ENCODE measurements around the gene DNAAF5. TPM values are rescaled to one million over a fixed set of nuclear protein-coding genes. Genes with fewer than 3 reads are reported as not detected.

DNAAF5 gene
- polyA plus RNA-seq, 1 of the 3 experiments (the other 2 are of a cell fraction), result 58.5 TPM

DNA sequence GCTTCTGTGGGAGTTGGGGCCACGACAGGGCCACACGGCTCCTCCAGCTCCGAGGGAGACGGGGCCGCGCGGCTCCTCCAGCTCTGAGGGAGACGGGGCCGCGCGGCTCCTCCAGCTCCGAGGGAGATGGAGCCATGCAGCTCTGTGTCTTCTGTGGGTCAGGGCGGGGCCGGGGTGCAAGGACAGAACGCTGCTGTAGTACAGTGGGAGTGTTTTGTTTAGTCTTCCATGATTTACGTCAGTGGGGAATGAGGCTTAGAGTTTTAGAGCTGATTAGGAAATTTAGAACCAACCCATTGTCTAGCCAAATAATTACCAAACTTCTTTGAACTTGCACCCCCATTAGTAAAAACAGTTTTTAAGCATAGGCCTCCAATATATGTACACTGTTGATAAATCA, 33.5 kb downstream of the DNAAF5 start:
- H3F3A ChIP-seq (replicated peaks; ENCODE audit: insufficient read depth), result peaks cover 2% of the 10 kb centered on the region
- H3K4me3 ChIP-seq (ENCODE audit: low read depth in 2 of 2, low read length in 1 of 2), result no peak overlapping the region
- H3K36me3 ChIP-seq (replicated peaks in 1 of 2; ENCODE audit: control insufficient read depth in 1 of 2, insufficient read depth in 2 of 2, low read length in 1 of 2), result peaks cover 50 to 80% of the 10 kb centered on the region in 2 experiments
- H3K9me3 ChIP-seq, result no peaks in the 10 kb centered on the region
- H3K4me2 ChIP-seq, result no peak overlapping the region
- H3K9ac ChIP-seq, result no peak overlapping the region
- no peaks in the 10 kb centered on the region for H4K20me1 ChIP-seq (ENCODE audit: insufficient read depth)
- H3K4me1 ChIP-seq (ENCODE audit: control insufficient read depth in 1 of 2, insufficient read depth in 2 of 2, low read depth in 1 of 2, low read length in 1 of 2), result no peaks in the 10 kb centered on the region
- DNase-seq, result no peak
- H3K27me3 ChIP-seq (ENCODE audit: insufficient read depth), result no peaks in the 10 kb centered on the region
- ChIA-PET POLR2A (no interaction called here), CTCF (no interaction called here)
- no peaks in the 10 kb centered on the region for H3K79me2 ChIP-seq (ENCODE audit: insufficient read depth)
- H3K9me2 ChIP-seq, result no peaks in the 10 kb centered on the region
- H3K27ac ChIP-seq (ENCODE audit: low read depth in 2 of 2, low read length in 1 of 2), result no peak overlapping the region
- TF ChIP-seq FOXM1 (IDR thresholded peaks at IDR 0.05; ENCODE audit: low read depth) (no peak), TAF1 (IDR thresholded peaks at IDR 0.05; ENCODE audit: borderline replicate concordance, low read depth, low read length) (no peak), IRF3 (IDR thresholded peaks at IDR 0.05; ENCODE audit: low read depth, low read length) (no peak), RAD21 (IDR thresholded peaks at IDR 0.05; ENCODE audit: low read length) (no peak), NRF1 (IDR thresholded peaks at IDR 0.05; ENCODE audit: low read depth, low read length) (no peak), PBX3 (IDR thresholded peaks at IDR 0.05) (no peak), FOXJ3 (CRISPR knock-in tag; IDR thresholded peaks at IDR 0.05) (no peak), MEF2A (IDR thresholded peaks at IDR 0.05; ENCODE audit: borderline replicate concordance, low read depth) (no peak), USF2 (IDR thresholded peaks at IDR 0.05; ENCODE audit: borderline replicate concordance, low read depth, low read length) (no peak), REST (IDR thresholded peaks at IDR 0.05; ENCODE audit: low read depth, low read length) (no peak), CHD2 (IDR thresholded peaks at IDR 0.05; ENCODE audit: low read length, partially characterized antibody) (no peak), RCOR1 (IDR thresholded peaks at IDR 0.05; ENCODE audit: low read length) (no peak), JUND (IDR thresholded peaks at IDR 0.05) (no peak), EZH2phosphoT487 (IDR thresholded peaks at IDR 0.05; ENCODE audit: borderline replicate concordance, low read depth) (no peak)
- WGBS (ENCODE audit: low lambda C conversion rate), result 93% methylated on average over 16 of the region's 16 CpGs
- H2AFZ ChIP-seq (ENCODE audit: low read depth), result no peak overlapping the region
